Heart left ventricle (tissue), 13 donors: ENCODE measurements around the gene TOMM7.

Experiments used
- CTCF ChIP-seq, 12 donors: fragments of 200-600 bp; sonication (generic) in 4 of 12; IDR thresholded peaks; one replicate each; pipeline versions ENCODE4 v1.5.0 to v1.8.0; 2018 to 2022; ENCODE audit warnings: antibody characterized with exemption in 12 of 12, mild to moderate bottlenecking in 5 of 12
- POLR2A ChIP-seq, 2 donors: fragments of 450-650 bp; IDR thresholded peaks; one replicate each; pipeline ENCODE4 v1.6.1; 2017; ENCODE audit warnings: antibody characterized with exemption in 2 of 2, mild to moderate bottlenecking in 2 of 2, moderate library complexity in 2 of 2
- donor health status: ischemic (EF 13 %, LVEDD 7.1; RV severe dilation, severe dysfunction).
- donor health status: DM: no; HTN: yes; CAD: no.
- donor health status: DM: no; HTN: no; CAD: no.
- donor health status: ischemic (EF 25% LVEDD 6.9; RV normal size, moderate dysfunction).
- donor health status: ischemic (EF 25% LVEDD 5.7; RV mildly dilated, moderate dysfunction).
- donor health status: ischemic (EF 35%, LVEDD 5.7; RV mildly dilated, moderate dysfunction).
- donor health status: nonischemic (EF 11% LVEDD 7.7; RV severe dilation, severe dysfunction).
- donor health status: DM: yes; HTN: yes; CAD: no.
- donor health status: PGD.
- donor health status: ischemic (EF 29% LVEDD 5.4; RV normal size, mild dysfunction).
- donor health status: nonischemic (EF 23%, LVEDD 6.1; RV moderate dilation, normal function).

DNA sequence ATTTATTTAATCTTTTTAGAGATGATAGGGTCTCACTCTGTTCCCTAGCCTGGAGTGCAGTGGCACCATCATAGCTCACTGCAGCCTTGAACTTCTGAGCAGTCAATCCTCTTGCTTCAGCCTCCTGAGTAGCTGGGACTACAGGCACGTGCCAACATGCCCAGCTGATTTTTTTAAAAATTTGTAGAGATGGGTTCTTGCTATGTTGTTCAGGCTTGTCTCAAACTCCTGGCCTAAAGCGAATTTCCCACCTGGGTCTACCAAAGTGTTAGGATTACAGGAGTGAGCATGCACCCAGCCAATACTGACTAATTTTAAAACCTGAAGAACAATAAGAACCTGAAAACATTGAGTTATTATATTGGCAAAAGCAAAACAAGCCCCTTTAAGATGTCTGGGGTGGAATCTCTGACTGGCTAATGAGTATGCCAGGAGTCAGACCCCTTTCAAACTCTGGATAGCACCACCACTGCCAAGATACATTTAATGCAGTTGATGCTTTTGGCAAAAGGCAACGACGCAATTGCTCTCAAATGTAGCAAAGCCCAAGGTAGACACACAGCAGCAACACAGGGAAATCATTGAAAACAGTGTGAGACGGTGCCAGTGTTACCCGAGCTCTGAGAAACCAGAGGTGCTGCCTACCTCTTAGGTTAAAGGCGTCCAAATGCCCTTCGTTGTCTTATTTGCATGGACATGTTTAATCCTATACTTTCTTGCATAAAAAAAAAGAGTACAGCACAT lies 40.7 kb upstream of the TOMM7 start:
- no peak for TF ChIP-seq POLR2A (IDR thresholded peaks at IDR 0.05)
- TF ChIP-seq CTCF (IDR thresholded peaks at IDR 0.05): no peak
